HuH-7 (cell line): ENCODE data around the gene CTBP2.

Experiments used
- DNase-seq: peaks from one replicate; pipeline ENCODE4 v3.0.0; 2011; ENCODE audit warnings: low spot score

The CTBP2 gene

GRCh38 chr10:125144693-125145623 lies 15.4 kb downstream of the CTBP2 start:
- peak; percentile 69 for DNase-seq

GRCh38 chr10:125144206-125144605 lies 16.2 kb downstream of the CTBP2 start:
- DNase-seq = no peak

- no peak for DNase-seq
These were observed 17.4 kb downstream of the CTBP2 start for GRCh38 chr10:125142946-125143345.

- no peak for DNase-seq
These were observed 18.4 kb downstream of the CTBP2 start for GRCh38 chr10:125141860-125142484.

GRCh38 chr10:125141150-125141859 lies 19.1 kb downstream of the CTBP2 start:
- DNase-seq = no peak

GRCh38 chr10:125140151-125140550 lies 20.2 kb downstream of the CTBP2 start:
- no peak for DNase-seq

- DNase-seq = no peak
These were observed 22.5 kb downstream of the CTBP2 start for GRCh38 chr10:125137601-125138438.

- DNase-seq = no peak
These were observed 24.3 kb downstream of the CTBP2 start for GRCh38 chr10:125136087-125136486.

GRCh38 chr10:125135771-125136035 lies 24.7 kb downstream of the CTBP2 start:
- DNase-seq = no peak

GRCh38 chr10:125134916-125135770 lies 25.2 kb downstream of the CTBP2 start:
- no peak for DNase-seq

- no peak for DNase-seq
These were observed 25.9 kb downstream of the CTBP2 start for GRCh38 chr10:125134483-125134848.

- DNase-seq = no peak
These were observed 26.5 kb downstream of the CTBP2 start for GRCh38 chr10:125133696-125134482.

- DNase-seq = no peak
These were observed 28.0 kb downstream of the CTBP2 start for GRCh38 chr10:125132344-125132743.

GRCh38 chr10:125130916-125131315 lies 29.4 kb downstream of the CTBP2 start:
- DNase-seq = no peak

- DNase-seq = no peak
These were observed 30.1 kb downstream of the CTBP2 start for GRCh38 chr10:125130260-125130659.

GRCh38 chr10:125129076-125129458 lies 31.3 kb downstream of the CTBP2 start:
- DNase-seq = no peak

GRCh38 chr10:125128397-125129075 lies 31.8 kb downstream of the CTBP2 start:
- DNase-seq = no peak

GRCh38 chr10:125127986-125128385 lies 32.4 kb downstream of the CTBP2 start:
- DNase-seq = no peak

- no peak for DNase-seq
These were observed 33.3 kb downstream of the CTBP2 start for GRCh38 chr10:125127110-125127509.
